GM20000 (cell line): ENCODE measurements around the gene ELMO3.

Experiments used
- DNase-seq: peaks from one replicate; pipeline ENCODE4 v3.0.0; 2012; ENCODE audit warnings: low spot score
- TF ChIP-seq, protein P1 (sequence below): IDR thresholded peaks from 2 replicates; pipeline ENCODE4 v1.5.1; 2012; ENCODE audit warnings: mild to moderate bottlenecking, control low read depth; ENCODE audit errors: extremely low read depth, missing control alignments

ELMO3 gene

DNA sequence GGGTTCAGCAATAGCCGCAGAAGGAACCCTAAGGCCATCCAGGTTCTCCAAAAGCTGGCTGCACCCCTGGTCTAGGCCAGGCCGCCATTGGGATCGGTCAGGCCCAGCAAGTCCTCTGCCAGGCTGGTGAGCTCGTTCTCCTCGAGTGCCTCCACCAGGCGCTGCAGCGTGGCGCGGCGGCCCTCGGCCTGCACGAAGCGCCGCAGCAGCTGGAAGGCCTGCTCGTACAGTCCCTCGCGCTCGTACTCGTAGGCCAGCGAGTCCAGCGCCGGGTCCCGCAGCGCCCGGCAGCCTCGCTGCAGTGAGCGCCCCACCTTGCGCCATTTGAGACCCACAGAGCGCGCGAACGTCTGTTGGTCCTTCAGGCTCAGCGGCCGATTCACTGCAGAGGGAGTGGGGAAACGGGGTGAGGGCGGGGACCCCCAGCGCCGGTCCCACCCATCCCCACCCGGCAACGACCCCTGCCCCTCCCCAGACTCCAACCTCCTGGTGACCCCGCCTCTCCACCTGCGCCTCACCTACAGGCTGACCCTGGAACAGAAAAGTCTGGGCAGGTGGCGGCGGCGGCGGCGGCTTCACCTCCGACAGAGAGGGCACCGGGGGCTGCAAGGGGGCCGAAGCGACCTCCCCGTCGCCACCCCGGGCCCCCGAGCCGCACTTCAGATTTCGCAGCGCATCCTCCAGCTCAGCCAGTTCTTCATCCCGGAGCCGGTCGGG lies 44.2 kb upstream of the ELMO3 start:
- TF ChIP-seq, protein P1, sequence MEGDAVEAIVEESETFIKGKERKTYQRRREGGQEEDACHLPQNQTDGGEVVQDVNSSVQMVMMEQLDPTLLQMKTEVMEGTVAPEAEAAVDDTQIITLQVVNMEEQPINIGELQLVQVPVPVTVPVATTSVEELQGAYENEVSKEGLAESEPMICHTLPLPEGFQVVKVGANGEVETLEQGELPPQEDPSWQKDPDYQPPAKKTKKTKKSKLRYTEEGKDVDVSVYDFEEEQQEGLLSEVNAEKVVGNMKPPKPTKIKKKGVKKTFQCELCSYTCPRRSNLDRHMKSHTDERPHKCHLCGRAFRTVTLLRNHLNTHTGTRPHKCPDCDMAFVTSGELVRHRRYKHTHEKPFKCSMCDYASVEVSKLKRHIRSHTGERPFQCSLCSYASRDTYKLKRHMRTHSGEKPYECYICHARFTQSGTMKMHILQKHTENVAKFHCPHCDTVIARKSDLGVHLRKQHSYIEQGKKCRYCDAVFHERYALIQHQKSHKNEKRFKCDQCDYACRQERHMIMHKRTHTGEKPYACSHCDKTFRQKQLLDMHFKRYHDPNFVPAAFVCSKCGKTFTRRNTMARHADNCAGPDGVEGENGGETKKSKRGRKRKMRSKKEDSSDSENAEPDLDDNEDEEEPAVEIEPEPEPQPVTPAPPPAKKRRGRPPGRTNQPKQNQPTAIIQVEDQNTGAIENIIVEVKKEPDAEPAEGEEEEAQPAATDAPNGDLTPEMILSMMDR = no peak
- no peak for DNase-seq

DNA sequence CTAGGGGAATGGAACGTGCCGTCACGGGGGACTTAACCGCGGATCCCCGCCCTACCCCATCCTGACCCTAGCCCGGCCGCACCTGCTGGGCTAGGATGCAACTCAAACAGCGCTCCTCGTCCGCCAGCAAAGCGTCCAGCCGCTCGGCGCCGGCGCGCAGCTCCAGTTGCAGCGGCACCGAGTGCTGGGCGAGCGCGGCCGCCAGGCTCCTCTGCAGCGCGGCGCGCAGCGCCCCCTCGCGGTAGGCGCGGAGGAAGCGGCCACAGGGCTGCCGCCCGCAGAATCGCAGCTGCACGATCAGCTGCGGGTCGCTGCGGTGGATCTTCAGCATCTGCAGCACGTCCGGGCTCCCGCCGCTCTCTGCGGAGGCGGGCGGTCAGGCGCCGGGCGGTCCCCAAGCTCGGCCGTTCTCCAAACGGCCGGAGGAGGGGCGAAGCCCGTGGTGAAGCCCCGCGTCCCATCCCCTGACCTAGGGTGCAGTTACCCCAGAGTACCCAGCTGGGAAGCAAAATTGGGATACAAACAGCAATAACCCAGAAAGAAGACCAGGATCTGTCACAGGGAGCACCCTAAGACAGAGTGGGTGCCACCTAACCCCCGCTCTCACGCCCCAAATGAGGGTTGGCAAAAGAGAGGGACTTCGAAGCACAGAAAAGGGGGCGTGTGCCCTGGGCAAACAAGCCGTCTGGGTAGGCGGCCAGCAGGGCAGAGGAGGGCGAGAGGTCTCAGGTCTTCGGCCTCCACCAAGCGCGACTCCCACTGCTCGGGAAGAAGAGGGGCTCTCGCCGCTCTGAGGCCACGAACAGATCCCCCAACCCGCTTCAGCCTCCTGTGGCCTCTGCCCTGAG lies 43.4 kb upstream of the ELMO3 start:
- peak; percentile 95 for DNase-seq
- TF ChIP-seq, protein P1 = peak; percentile 97

DNA sequence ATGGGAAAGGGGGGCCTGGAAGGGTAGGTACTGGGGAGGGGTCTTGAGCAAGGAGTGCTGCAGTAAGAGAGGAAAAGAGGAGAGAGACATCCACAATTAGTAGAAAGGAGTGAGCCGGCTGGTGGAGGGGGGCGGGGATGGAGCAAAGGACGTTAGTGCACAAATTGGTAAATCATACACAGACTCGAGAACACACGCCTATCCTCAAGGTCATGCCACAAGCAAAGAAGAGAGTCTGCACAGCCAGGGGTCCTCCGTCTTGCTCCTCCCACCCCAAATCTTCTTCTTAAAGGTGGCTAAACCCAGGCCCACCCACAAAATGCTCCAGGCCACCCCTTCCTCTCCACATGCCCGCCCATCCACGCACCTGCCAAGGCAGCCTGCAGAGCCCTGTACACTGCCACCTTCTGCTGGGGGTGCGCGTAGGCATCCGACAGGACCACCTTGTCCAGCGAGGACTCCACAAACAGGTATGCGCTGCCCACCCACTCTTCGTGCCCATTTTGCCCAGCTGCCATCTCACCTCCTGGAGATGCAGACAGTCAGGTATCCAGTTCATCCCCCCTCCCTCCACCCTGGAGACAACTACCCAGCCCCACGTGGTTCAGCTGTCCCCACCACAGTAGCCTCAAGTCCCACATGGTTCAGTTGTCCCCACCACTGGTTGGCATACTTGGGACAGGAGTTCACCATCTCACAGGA lies 42.6 kb upstream of the ELMO3 start:
- TF ChIP-seq, protein P1 = peak; percentile 9
- DNase-seq = no peak

DNA sequence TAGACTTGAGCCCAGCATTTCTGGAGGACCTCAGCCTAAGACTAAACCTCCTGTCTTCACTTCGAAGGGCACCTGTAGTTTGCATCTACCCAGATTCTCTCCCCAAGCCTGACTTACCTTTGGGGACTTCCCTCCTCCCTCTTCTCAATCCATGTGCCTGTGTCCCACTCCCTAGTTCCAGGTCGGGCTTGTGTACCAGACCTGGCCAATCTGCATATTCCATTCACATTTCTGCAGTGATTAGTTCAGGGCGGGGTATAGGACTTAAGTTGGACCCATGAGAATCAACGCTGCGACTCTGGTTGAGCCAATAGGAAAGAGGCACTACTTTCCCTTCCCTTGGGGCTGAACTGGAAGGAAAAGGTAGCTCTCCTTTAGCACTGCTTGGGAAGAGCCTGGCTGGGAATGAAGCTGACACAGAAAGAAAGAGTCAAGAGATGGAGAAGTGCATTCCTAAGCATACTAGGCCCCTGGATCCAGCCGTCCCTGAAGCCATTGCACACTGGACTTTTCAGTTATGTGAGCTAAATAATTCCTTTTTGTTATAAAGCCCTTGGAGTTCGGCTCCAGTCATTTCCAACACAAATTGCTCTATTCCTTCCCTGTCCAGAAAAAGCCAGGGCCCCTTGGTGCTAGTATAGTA lies 41.7 kb upstream of the ELMO3 start:
- no peak for DNase-seq
- TF ChIP-seq, protein P1 = no peak

DNA sequence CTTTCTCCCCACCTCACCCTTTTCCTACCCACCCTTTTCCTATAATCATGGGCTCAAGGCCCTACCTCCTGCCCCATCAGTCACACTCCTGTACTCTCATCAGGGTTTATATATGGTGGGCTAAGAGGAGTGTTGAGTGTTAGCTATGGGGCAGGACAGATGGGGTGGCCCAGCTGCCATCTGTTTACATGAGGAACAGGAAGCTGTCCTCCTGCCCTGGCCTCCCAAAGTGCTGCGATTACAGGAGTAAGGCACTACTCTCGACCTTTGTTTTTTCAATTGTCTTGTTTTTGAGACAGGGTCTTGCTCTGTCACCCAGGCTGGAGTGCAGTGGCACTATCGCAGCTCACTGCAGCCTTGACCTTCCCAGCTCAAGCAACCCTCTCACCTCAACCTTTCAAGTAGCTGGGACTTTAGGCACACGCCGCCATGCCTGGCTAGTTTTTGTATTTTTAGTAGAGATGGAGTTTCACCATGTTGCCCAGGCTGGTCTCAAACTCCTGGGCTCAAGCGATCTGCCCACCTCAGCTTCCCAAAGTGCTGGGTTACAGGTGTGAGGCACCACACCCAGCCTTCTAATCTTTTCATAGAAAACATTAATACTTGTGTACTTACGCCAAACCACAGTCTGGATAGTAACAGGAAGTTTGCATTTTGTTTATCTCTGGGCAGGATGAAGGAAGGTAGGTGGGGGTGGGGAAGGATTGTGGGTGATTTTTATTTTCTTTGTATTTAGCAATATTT lies 40.9 kb upstream of the ELMO3 start:
- TF ChIP-seq, protein P1 = no peak
- DNase-seq = no peak

DNA sequence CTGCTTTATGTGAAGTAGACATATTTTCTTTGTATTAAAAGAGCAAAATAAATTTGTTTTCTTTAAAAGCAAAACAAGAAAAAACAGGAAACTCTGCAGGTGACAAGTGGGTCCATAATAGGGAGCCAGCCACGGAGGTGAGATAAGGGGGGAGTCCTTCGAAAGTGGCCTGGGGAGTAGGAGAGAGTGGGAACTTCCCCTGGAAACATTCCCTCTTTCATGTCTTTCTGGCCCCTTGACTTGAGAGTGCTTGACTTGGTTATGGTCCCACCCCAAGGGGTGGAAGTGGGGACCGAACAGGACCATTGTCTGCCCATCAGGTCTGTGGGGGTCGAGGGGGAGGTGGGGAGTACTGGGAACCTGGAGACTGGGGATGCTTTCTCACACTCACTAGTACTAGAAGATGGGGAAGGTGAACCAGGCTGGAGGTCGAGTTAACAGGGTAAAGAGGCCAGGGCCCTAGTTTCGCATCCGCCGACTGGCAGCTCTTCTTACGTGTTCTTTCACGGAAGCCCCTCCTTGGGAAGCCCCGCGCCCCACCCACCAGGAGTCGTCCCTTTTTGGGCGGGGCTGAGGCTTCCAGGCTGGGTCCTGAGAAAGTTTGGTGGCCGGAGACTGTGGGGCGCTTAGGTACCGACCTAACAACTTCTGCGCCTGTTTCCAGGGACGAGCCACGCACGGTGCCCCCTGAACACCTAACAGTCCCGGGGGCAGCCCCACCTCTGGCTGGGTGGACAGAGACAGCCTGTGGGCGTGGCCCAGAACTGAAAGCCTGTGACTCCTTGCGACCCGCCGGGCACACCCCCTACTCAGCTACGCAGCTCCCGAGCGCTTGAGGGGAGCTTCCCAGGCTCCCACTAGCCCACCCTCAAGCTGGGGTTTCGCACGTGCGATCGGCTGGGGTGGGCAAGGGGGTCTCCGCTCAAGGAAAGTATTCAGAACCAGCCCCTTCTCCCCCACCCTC lies 40.0 kb upstream of the ELMO3 start:
- TF ChIP-seq, protein P1 = no peak
- DNase-seq = peak; percentile 88
